DOHH2 (cell line): ENCODE data around the gene UBE2K.

ENCODE experiments used
- EZH2phosphoT487 ChIP-seq: fragments of 200-600 bp; sonication (generic); IDR thresholded peaks from 2 replicates; pipeline ENCODE4 v1.6.1; 2017; ENCODE audit warnings: borderline replicate concordance, mild to moderate bottlenecking, antibody characterized with exemption, low read length, moderate library complexity, mixed read lengths
- TF ChIP-seq, protein P1 (sequence below): fragments of 200-600 bp; sonication (generic); IDR thresholded peaks from one replicate; pipeline ENCODE4 v1.5.1; 2014; ENCODE audit warnings: antibody characterized with exemption, mild to moderate bottlenecking, low read depth, low read length; ENCODE audit not compliant: poor library complexity, severe bottlenecking

DNA sequence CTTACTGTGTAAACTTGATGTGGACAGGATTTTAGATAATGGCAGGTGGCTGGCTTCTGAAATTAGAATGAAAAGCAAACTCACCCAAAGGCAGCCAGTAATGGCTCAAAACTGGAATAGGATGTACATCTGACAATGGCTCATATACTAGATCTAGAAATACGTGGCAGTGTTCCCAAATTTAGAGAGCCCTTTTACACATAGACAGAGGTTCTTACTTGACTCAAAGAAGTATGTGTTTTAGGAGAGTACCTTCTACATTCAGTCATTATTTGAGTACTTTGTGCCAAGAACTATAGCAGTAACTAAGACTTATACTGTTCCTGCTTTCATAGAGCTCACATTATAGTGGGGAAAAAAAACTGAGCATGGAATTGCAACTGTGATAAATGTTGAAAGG, 48.0 kb downstream of the UBE2K start:
- TF ChIP-seq, protein P1, sequence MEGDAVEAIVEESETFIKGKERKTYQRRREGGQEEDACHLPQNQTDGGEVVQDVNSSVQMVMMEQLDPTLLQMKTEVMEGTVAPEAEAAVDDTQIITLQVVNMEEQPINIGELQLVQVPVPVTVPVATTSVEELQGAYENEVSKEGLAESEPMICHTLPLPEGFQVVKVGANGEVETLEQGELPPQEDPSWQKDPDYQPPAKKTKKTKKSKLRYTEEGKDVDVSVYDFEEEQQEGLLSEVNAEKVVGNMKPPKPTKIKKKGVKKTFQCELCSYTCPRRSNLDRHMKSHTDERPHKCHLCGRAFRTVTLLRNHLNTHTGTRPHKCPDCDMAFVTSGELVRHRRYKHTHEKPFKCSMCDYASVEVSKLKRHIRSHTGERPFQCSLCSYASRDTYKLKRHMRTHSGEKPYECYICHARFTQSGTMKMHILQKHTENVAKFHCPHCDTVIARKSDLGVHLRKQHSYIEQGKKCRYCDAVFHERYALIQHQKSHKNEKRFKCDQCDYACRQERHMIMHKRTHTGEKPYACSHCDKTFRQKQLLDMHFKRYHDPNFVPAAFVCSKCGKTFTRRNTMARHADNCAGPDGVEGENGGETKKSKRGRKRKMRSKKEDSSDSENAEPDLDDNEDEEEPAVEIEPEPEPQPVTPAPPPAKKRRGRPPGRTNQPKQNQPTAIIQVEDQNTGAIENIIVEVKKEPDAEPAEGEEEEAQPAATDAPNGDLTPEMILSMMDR, result no peak
- no peak for TF ChIP-seq EZH2phosphoT487
